GDM1 (cell line): ENCODE measurements around the gene NBEAL1.
A peak's percentile ranks its signal among the peaks of the same experiment; 100 is the strongest.
"Not testable (repeated sequence)": the region's sequence is repeated elsewhere in the genome, so short reads cannot be mapped to it uniquely, and the experiment has no call there.

Experiments
- DNase-seq: peaks from one replicate; lab custom pipeline; 2025; lab: John Stamatoyannopoulos, UW

NBEAL1 gene

GRCh38 chr2:203112342-203112741 lies 97.7 kb downstream of the NBEAL1 start:
- DNase-seq = no peak

DNA sequence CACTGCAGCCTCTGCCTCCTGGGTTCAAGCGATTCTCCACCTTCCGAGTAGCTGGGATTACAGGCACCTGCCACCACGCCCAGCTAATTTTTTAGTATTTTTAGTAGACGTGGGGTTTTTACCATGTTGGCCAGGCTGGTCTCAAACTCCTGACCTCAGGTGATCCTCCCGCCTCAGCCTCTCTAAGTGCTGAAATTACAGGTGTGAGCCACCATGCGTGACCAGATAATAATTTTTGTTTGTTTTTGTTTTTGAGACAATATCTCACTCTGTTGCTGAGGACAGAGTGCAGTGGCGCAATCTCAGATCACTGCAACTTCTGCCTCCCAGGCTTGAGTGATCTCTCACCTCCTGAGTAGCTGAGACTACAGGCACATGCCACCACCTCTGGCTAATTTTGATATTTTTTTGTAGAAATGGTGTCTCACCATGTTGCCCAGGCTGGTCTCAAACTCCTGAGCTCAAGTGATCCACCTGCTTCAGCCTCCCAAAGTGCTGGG lies 100.6 kb downstream of the NBEAL1 start:
- not testable (repeated sequence) for DNase-seq

GRCh38 chr2:203122317-203122986 lies 107.8 kb downstream of the NBEAL1 start:
- DNase-seq = peak; percentile 0

DNA sequence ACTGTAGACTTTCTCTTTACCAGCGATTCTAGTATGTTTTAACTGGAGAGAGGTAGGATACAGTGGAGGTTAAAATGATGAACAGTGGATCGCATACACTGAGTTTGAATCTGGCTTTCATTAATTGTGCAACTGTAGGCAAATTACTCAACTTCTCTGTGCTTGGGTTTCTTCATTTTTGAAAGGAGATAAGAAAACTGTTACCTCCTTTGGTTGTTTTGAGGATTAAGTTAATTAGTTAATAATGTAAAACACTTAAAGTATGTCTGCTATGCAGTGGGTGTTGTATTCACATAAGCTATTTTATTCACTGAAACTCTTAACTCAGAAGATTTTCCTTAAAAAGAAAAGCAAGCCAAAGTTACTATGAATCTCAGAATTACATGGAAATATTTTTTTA lies 112.3 kb downstream of the NBEAL1 start:
- DNase-seq = no peak

DNA sequence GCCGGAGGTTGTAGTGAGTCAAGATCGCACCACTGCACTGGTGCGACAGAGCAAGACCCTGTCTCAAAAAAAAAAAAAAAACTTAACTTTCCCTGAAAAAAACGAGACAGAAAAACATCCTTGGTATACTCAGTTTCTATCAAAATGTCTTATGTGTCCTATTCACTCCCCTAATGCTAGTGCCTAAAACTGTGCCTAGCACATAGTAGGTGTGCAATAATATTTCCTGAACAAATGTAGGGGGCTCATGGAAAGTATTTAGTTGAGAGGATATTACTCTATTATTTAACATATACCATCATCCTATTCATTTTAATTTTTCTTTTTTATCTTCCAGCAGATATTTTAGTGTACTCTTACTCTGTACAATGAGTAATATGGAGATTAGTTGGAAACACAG lies 120.4 kb downstream of the NBEAL1 start:
- DNase-seq = no peak

GRCh38 chr2:203143391-203143790 lies 128.7 kb downstream of the NBEAL1 start:
- no peak for DNase-seq

GRCh38 chr2:203149194-203149593 lies 134.5 kb downstream of the NBEAL1 start:
- DNase-seq = no peak

DNA sequence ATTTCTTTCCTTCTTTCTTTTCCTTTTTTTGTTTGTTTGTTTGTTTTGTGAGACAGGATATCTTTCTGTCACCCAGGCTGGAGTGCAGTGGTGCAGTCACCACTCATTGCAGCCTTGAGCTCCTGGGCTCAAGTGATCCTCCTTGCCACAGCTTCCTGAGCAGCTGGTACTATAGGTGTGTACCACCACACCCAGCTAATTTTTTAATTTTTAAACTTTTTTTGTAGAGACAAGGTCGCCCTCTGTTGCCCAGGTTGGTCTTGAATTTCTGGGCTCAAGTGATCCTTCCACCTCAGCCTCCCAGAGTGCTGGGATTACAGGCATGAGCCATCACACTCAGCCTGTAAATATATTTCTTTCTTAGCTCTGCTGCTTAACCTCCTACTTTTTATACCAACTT lies 140.7 kb downstream of the NBEAL1 start:
- no peak for DNase-seq

- DNase-seq = not testable (repeated sequence)
Observed at GRCh38 chr2:203162722-203163121, 148.0 kb downstream of the NBEAL1 start.

DNA sequence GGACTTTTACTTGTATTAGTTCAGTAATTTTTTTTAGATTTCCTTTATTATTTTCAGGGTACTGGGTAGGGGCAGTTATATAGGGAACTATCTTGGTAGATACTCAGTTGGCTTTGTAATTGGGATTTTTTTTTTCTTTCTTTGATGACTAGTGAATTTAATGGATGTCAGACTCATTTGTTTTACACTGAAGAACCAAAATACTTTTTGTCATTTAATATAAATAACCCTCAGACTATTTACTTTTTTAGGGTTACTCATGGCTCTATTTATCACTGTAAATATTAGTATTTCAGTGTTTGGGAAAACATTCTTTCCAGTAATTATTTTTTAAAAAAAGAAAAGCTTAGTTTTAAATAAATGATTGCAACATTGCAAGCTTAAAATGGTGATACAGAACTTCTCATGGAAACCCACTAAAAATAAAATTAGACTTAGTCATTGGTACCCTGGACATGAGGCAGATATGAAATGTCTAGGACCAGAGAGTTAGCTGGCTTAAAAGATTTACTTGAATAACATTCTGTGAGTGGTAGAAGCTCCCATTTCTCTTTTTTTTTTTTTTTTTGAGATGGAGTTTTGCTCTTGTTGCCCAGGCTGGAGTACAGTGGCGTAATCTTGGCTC lies 149.7 kb downstream of the NBEAL1 start:
- no peak for DNase-seq

- no peak for DNase-seq
Observed at GRCh38 chr2:203167751-203168150, 153.1 kb downstream of the NBEAL1 start.

GRCh38 chr2:203170502-203170901 lies 155.8 kb downstream of the NBEAL1 start:
- DNase-seq = no peak

- no peak for DNase-seq
Observed at GRCh38 chr2:203175371-203175770, 160.7 kb downstream of the NBEAL1 start.

- DNase-seq = no peak
Observed at GRCh38 chr2:203177361-203177760, 162.7 kb downstream of the NBEAL1 start.

DNA sequence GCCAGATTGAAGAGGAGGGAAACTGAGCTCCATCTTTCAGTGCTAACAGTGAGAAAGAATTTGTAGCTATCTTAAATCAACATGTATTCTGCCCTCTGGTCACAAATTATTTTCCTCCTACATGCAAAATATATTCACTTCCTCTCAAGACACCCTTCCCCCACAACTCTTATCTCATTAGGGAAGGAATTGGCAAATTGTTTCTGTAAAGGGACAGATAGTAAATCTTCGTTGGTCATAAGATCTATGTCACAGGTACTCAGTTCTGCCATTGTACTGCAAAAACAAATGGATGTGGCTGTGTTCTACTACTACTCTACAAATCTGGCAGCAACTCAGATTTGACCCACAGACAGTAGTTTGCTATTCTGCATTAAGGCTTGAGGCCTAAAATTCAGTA lies 171.2 kb downstream of the NBEAL1 start:
- no peak for DNase-seq

DNA sequence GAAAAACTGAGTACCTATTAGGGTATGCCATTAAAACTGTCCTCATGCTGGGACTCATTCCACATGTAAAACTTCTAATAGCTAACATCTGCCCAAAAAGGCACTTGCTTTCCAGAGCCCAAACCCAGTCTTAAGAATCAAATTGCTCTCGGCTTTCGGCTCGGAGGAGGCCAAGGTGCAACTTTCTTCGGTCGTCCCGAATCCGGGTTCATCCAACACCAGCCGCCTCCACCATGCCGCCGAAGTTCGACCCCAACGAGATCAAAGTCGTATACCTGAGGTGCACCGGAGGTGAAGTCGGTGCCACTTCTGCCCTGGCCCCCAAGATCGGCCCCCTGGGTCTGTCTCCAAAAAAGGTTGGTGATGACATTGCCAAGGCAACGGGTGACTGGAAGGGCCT lies 175.9 kb downstream of the NBEAL1 start:
- not testable (repeated sequence) for DNase-seq

DNA sequence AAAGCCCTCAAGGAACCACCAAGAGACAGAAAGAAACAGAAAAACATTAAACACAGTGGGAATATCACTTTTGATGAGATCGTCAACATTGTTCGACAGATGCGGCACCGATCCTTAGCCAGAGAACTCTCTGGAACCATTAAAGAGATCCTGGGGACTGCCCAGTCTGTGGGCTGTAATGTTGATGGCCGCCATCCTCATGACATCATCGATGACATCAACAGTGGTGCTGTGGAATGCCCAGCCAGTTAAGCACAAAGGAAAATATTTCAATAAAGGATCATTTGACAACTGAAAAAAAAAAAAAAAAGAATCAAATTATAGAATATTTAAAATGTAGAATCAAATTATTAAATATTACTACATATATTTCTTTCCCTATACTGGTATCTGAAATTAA lies 176.4 kb downstream of the NBEAL1 start:
- not testable (repeated sequence) for DNase-seq

- DNase-seq = no peak
Observed at GRCh38 chr2:203191961-203192360, 177.3 kb downstream of the NBEAL1 start.

DNA sequence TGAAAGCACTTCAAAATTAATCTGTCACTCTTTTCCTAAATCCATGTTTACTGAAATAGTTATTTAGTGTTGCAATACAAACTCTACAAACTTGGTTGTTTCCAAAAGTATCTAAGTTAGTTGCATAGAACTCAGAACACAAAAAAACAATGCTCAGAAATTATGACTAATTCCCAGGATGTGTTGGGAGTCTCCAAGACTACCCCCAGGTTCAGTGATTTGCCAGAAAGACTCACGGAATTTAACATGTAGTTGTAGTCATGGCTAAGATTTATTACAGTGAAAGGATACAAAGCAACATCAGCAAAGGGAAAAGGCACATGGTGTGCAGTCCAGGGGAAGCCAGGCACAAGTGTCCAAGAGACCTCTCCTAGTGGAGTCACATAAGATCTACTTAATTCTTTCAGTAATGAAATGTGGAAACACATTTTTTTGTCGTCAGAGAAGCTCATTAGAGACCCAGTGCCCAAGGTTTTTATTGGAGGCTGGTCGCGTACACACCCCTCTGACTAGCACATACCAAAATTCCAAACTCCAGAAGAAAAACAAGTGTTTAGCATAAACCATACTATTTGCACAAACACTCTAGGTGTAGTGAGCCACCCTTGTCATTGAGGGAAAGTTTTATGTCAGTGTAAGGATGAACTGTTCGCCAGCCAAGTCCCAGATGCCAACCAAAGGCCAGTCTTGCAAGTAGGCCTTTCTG lies 180.8 kb downstream of the NBEAL1 start:
- no peak for DNase-seq

DNA sequence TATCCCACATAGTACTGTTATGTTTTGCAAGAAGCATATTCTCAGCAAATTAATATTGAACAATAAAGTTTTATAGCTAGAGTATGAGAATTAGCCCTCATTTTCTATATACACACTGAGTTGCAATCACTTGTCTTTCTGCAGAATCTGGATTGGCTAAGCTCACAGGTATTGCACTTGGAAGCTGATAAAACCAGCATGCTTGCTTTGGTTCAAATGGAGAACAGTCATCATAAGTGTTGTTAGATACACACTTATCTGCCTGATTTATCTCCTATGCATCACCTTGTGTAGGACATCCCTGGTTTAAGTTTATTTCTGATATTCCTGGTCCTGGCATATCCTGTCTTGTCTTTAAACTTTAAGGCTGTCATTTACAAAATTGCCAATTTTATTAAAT lies 186.2 kb downstream of the NBEAL1 start:
- no peak for DNase-seq

DNA sequence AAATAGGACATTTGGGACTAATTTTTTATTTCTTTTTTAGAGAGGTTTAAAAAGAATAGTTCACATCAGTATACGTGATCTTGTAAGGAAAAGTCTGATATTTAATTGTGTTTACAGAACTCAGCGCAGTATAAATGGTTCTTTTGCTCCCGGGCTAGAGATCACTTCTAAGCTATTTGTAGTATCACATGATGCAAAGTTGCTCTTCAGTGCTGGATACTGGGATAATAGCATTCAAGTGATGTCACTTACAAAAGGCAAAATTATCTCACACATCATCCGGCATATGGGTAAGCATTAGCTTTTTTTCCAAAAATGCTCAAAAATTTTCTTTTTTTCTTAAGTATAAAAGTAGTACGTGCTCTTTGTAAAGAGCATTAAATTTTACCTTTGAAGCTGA lies 186.8 kb downstream of the NBEAL1 start:
- no peak for DNase-seq

DNA sequence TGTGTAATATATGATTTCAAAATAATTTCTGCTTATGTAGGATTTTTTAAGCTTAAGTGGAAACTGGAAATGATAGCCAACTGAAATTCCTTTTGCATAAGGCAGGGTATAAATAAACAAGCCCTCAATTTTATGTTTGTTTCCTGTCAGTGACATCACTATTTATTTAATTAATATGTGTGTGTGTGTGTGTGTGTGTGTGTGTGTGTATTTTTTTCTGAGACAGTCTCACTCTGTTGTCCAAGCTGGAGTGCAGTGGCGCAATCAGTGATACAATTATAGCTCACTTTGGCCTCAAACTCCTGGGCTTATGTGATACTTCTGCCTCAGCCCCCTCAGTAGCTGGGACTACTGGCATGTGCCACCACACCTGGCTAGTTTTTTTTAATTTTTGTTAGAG lies 194.9 kb downstream of the NBEAL1 start:
- no peak for DNase-seq

- DNase-seq = peak; percentile 1
Observed at GRCh38 chr2:203225423-203226039, 210.9 kb downstream of the NBEAL1 start.
